ENCODE data around the gene FAM25G.
"Not testable (repeated sequence)": the region's sequence is repeated elsewhere in the genome, so short reads cannot be mapped to it uniquely, and the experiment has no call there.

- TF ChIP-seq CTCF, POLR2A (IDR thresholded peaks at IDR 0.05): not testable (repeated sequence)
Measured at GRCh38 chr10:47468731-47469528, 22.6 kb downstream of the FAM25G start.
